Measurements from ENCODE around the gene CCM2L.
A peak's percentile ranks its signal among the peaks of the same experiment; 100 is the strongest.

Gene CCM2L

GRCh38 chr20:31996996-31997395 is 13.2 kb upstream of the CCM2L start:
- DNase-seq = no peak

- no peak for DNase-seq
Observed at GRCh38 chr20:31998246-31998645, 12.0 kb upstream of the CCM2L start.

GRCh38 chr20:32003325-32003724 is 6.9 kb upstream of the CCM2L start:
- no peak for DNase-seq

GRCh38 chr20:32004963-32005362 is 5.3 kb upstream of the CCM2L start:
- no peak for DNase-seq

- no peak for DNase-seq
Observed at GRCh38 chr20:32006053-32006452, 4.2 kb upstream of the CCM2L start.

GRCh38 chr20:32006841-32007786 is 3.1 kb upstream of the CCM2L start:
- no peak for DNase-seq

GRCh38 chr20:32007787-32008616 is 2.2 kb upstream of the CCM2L start:
- no peak for DNase-seq

- DNase-seq = no peak
Observed at GRCh38 chr20:32009564-32009963, 674 bp upstream of the CCM2L start.

GRCh38 chr20:32010666-32011065 is 428 bp downstream of the CCM2L start:
- no peak for DNase-seq

GRCh38 chr20:32012159-32012688 is 2.0 kb downstream of the CCM2L start:
- DNase-seq = no peak

GRCh38 chr20:32013326-32013725 is 3.1 kb downstream of the CCM2L start:
- DNase-seq = no peak

- DNase-seq = peak; percentile 34
Observed at GRCh38 chr20:32017711-32018251, 7.5 kb downstream of the CCM2L start.

GRCh38 chr20:32018269-32019155 is 8.3 kb downstream of the CCM2L start:
- DNase-seq = peak; percentile 48

- DNase-seq = no peak
Observed at GRCh38 chr20:32019156-32019510, 8.9 kb downstream of the CCM2L start.

- DNase-seq = no peak
Observed at GRCh38 chr20:32019563-32020463, 9.6 kb downstream of the CCM2L start.

GRCh38 chr20:32021091-32021490 is 10.9 kb downstream of the CCM2L start:
- no peak for DNase-seq

GRCh38 chr20:32024683-32025295 is 14.6 kb downstream of the CCM2L start:
- DNase-seq = no peak

GRCh38 chr20:32027643-32028042 is 17.4 kb downstream of the CCM2L start:
- no peak for DNase-seq

GRCh38 chr20:32028647-32029372 is 18.6 kb downstream of the CCM2L start:
- no peak for DNase-seq

- DNase-seq = no peak
Observed at GRCh38 chr20:32029561-32029960, 19.3 kb downstream of the CCM2L start.
